ENCODE measurements around the gene SLC11A1. TPM values are rescaled to one million over a fixed set of nuclear protein-coding genes. Genes with fewer than 3 reads are reported as not detected.

Gene SLC11A1
- total RNA-seq, 1 experiment from 2014 or later: 0.33 TPM

DNA sequence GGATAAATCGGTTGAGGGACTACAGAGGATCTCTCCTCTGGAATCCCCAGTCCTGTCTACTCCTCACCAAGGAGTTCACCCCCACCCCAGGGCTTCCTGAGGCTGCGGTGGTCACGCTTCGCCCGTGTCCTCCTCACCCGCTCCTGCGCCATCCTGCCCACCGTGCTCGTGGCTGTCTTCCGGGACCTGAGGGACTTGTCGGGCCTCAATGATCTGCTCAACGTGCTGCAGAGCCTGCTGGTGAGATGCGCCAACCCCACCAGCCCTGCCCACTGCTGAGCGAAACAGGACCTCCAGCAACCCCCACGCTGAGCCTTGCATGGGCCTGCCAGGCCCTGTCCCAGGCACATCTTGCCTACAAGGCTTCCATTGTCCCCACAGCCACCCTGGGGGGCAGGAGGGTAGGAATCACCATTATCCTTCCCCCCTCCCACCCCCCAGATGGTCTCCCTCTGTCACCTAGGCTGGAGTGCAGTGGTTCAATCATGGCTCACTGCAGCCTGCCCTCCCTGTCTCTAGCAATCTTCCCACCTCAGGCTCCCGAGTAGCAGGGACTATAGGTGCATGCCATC is 10.9 kb downstream of the SLC11A1 start:
- H3K9ac ChIP-seq (ENCODE audit: low read length): no peak overlapping the region
- H3K9me2 ChIP-seq (replicated peaks; ENCODE audit: low read length): no peaks in the 10 kb centered on the region
- no peaks in the 10 kb centered on the region for H3K36me3 ChIP-seq (ENCODE audit: low read depth, low read length)
- ChIA-PET CTCF (no interaction called here), POLR2A (ENCODE audit: unreplicated experiment) (interaction anchor here (0.6 kb wide), 1 partner anchor 24 kb away, joined by 3 read pairs; no protein-coding TSS in a partner anchor)
- H2AFZ ChIP-seq (ENCODE audit: low read length): no peak overlapping the region
- H4K20me1 ChIP-seq (ENCODE audit: low read length): no peaks in the 10 kb centered on the region
- H3K4me3 ChIP-seq (ENCODE audit: low read length): no peak overlapping the region
- peaks cover 6% of the 10 kb centered on the region; the same call in 1 of the 2 replicates for H3K79me2 ChIP-seq (ENCODE audit: low read length)
- peaks cover 8% of the 10 kb centered on the region for H3F3A ChIP-seq (ENCODE audit: low read length, unreplicated experiment)
- BruUV-seq (replicated peaks): no TSS peak
- no peak for TF ChIP-seq EZH2phosphoT487 (IDR thresholded peaks at IDR 0.05; ENCODE audit: borderline replicate concordance, low read length)
- TF ChIP-seq, protein P1, sequence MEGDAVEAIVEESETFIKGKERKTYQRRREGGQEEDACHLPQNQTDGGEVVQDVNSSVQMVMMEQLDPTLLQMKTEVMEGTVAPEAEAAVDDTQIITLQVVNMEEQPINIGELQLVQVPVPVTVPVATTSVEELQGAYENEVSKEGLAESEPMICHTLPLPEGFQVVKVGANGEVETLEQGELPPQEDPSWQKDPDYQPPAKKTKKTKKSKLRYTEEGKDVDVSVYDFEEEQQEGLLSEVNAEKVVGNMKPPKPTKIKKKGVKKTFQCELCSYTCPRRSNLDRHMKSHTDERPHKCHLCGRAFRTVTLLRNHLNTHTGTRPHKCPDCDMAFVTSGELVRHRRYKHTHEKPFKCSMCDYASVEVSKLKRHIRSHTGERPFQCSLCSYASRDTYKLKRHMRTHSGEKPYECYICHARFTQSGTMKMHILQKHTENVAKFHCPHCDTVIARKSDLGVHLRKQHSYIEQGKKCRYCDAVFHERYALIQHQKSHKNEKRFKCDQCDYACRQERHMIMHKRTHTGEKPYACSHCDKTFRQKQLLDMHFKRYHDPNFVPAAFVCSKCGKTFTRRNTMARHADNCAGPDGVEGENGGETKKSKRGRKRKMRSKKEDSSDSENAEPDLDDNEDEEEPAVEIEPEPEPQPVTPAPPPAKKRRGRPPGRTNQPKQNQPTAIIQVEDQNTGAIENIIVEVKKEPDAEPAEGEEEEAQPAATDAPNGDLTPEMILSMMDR (conservative IDR thresholded peaks at IDR 0.05; ENCODE audit: low read depth, low read length): no peak
- TF ChIP-seq EZH2 (IDR thresholded peaks at IDR 0.05; ENCODE audit: low read length, unreplicated experiment): no peak
- intact Hi-C loops (cut with micrococcal nuclease): no loop called here
- H3K9me3 ChIP-seq (ENCODE audit: low read length): no peaks in the 10 kb centered on the region
- DNase-seq (no peak), ATAC-seq (no peak)
- H3K27me3 ChIP-seq (ENCODE audit: low read length): no peaks in the 10 kb centered on the region
- peaks cover 20% of the 10 kb centered on the region for H3K4me1 ChIP-seq (ENCODE audit: insufficient read depth, low read length)
- H3K4me2 ChIP-seq (ENCODE audit: low read length): no peak overlapping the region
- H3K27ac ChIP-seq (ENCODE audit: low read length): no peak overlapping the region

DNA sequence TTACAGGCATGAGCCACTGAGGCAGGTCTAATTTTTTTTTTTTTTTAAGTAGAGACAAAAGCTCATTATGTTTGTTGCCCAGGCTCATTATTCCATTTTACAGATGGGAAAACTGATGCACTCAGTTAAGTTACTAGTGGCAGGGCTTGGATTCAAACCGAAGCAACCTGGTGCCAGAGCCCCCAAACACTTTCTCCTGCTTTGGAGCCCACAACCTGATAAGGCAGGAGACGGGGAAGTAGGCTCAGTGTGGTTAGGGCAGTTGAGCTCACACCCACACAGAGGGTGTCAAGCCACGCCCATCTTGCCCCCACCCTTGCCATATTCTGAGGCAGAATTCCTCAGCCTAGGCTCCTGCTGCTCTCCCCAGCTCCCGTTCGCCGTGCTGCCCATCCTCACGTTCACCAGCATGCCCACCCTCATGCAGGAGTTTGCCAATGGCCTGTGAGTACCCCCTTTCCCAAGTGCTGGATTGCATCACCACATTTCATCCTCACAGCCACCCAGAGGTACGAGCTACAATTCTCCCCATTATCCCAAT is 11.7 kb downstream of the SLC11A1 start:
- H3K9me3 ChIP-seq (ENCODE audit: low read length): no peaks in the 10 kb centered on the region
- H3K4me1 ChIP-seq (ENCODE audit: insufficient read depth, low read length): peaks cover 26% of the 10 kb centered on the region
- no peaks in the 10 kb centered on the region for H3K9me2 ChIP-seq (replicated peaks; ENCODE audit: low read length)
- H2AFZ ChIP-seq (ENCODE audit: low read length): no peak overlapping the region
- no peak overlapping the region for H3K4me2 ChIP-seq (ENCODE audit: low read length)
- ChIA-PET POLR2A (ENCODE audit: unreplicated experiment) (interaction anchor here (0.6 kb wide), 1 partner anchor 25 kb away, joined by 3 read pairs; no protein-coding TSS in a partner anchor), CTCF (no interaction called here)
- no peak overlapping the region for H3K4me3 ChIP-seq (ENCODE audit: low read length)
- ATAC-seq (no peak), DNase-seq (no peak)
- H3F3A ChIP-seq (ENCODE audit: low read length, unreplicated experiment): peaks cover 8% of the 10 kb centered on the region
- peaks cover 12% of the 10 kb centered on the region for H3K79me2 ChIP-seq (ENCODE audit: low read length)
- no peaks in the 10 kb centered on the region for H3K27me3 ChIP-seq (ENCODE audit: low read length)
- no peaks in the 10 kb centered on the region for H4K20me1 ChIP-seq (ENCODE audit: low read length)
- BruUV-seq (replicated peaks): no TSS peak
- no peaks in the 10 kb centered on the region for H3K36me3 ChIP-seq (ENCODE audit: low read depth, low read length)
- intact Hi-C loops (cut with micrococcal nuclease): no loop called here
- H3K9ac ChIP-seq (ENCODE audit: low read length): no peak overlapping the region
- no peak overlapping the region for H3K27ac ChIP-seq (ENCODE audit: low read length)
- no peak for TF ChIP-seq EZH2phosphoT487 (IDR thresholded peaks at IDR 0.05; ENCODE audit: borderline replicate concordance, low read length)
- TF ChIP-seq EZH2 (IDR thresholded peaks at IDR 0.05; ENCODE audit: low read length, unreplicated experiment): no peak
- TF ChIP-seq, protein P1 (conservative IDR thresholded peaks at IDR 0.05; ENCODE audit: low read depth, low read length): no peak

Data from PC-3 (cell line).